HG02943 (cell line): Measurements from ENCODE around the gene NIPA2.

Source experiments
- ATAC-seq: cut with Tn5 transposase; IDR thresholded peaks from one replicate; pipeline ENCODE4 v1.9.1; 2021; ENCODE audit warnings: mild to moderate bottlenecking, low read depth, moderate library complexity; ENCODE audit not compliant: unreplicated experiment

Gene NIPA2

GRCh38 chr15:22895465-22896190 lies 57.2 kb downstream of the NIPA2 start:
- no peak for ATAC-seq

GRCh38 chr15:22902046-22902445 lies 63.6 kb downstream of the NIPA2 start:
- ATAC-seq = no peak

- ATAC-seq = no peak
Observed at GRCh38 chr15:22902578-22902977, 64.1 kb downstream of the NIPA2 start.

GRCh38 chr15:22902981-22903380 lies 64.5 kb downstream of the NIPA2 start:
- ATAC-seq = no peak

GRCh38 chr15:22903427-22903826 lies 65.0 kb downstream of the NIPA2 start:
- no peak for ATAC-seq

- no peak for ATAC-seq
Observed at GRCh38 chr15:22903961-22904534, 65.6 kb downstream of the NIPA2 start.

- ATAC-seq = no peak
Observed at GRCh38 chr15:22904736-22905135, 66.3 kb downstream of the NIPA2 start.

GRCh38 chr15:22907161-22907950 lies 68.9 kb downstream of the NIPA2 start:
- no peak for ATAC-seq

GRCh38 chr15:22908830-22909229 lies 70.4 kb downstream of the NIPA2 start:
- ATAC-seq = no peak

GRCh38 chr15:22911306-22911705 lies 72.8 kb downstream of the NIPA2 start:
- no peak for ATAC-seq

GRCh38 chr15:22912256-22912655 lies 73.8 kb downstream of the NIPA2 start:
- ATAC-seq = no peak

GRCh38 chr15:22913646-22914380 lies 75.3 kb downstream of the NIPA2 start:
- ATAC-seq = no peak

- no peak for ATAC-seq
Observed at GRCh38 chr15:22915866-22916515, 77.5 kb downstream of the NIPA2 start.

- ATAC-seq = no peak
Observed at GRCh38 chr15:22916606-22917350, 78.3 kb downstream of the NIPA2 start.

GRCh38 chr15:22917556-22917955 lies 79.1 kb downstream of the NIPA2 start:
- no peak for ATAC-seq
